ENCODE measurements around the gene P2RY8.
"Not testable (repeated sequence)": the region's sequence is repeated elsewhere in the genome, so short reads cannot be mapped to it uniquely, and the experiment has no call there.

The P2RY8 gene

DNA sequence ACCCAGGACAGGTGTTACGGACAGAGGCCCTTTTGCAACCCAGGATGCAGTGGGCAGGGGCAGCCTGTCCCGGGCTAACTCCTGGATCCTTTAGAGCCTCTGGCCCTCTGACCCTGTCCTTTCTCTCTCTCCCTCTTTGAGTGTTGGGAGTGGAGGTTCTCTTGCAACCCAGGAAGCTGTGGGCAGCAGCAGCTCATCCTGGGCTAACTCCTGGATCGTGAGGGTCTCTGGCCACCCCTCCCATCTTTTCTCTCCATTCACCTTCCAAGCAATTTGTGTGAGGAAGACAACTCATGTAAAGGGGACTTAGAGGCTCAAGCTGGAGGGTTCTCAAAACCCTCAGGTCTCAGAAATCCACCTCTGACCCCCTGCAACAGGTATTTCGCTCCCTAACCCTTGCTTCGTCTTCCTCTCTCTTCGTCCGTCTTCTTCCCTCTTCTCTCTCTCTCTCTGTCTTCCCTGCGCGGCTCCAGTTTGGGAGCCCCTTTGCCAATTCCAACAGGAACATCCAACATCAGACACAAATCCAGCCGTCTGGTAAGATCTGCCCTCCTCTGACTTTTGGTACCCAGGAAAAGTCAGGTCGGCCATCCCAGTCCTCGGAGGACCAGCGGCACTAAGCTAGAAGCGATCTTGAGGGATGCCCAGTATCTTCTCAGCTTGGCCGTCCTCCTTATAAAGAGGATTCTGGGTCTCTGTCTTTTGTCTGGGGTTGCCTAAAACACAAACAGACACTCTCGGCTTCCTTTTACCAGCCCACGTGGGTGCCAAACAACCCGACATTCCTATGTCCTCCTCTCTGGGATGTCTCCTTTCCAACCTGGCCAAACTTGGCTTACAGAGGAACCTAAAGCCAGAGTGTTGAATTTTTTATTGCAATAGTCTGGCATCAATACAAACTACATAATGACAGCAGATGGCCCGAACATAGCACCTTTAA, 92.2 kb downstream of the P2RY8 start:
- no peak for DNase-seq (ENCODE audit: low read depth in 3 of 3)

GRCh38 chrX:1443496-1444075, 93.4 kb downstream of the P2RY8 start:
- DNase-seq (ENCODE audit: low read depth in 3 of 3), result no peak

DNA sequence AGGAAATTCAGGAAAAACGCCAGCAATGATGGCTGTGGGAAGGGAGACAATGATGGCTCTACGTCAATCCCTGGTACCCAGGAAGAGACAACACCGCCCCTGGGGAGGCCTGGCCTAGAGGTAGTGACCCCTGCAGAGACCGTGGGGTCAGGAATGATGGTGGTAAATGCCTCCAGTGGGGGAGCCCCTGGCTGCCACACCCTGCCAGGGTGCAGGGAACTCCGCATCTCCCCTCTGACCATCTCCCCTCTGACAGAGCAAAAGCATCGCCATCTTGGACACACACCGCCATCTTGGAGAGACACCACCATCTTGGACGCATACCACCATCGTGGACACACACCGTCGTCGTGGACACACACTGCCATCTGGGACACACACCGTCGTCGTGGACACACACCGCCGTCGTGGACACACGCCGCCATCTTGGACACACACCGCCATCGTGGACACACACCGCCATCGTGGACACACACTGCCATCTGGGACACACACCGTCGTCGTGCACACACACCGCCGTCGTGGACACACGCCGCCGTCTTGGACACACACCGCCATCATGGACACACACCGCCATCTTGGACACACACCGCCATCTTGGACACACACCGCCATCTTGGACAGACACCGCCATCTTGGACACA, 94.1 kb downstream of the P2RY8 start:
- DNase-seq (ENCODE audit: low read depth in 3 of 3), result no peak

DNA sequence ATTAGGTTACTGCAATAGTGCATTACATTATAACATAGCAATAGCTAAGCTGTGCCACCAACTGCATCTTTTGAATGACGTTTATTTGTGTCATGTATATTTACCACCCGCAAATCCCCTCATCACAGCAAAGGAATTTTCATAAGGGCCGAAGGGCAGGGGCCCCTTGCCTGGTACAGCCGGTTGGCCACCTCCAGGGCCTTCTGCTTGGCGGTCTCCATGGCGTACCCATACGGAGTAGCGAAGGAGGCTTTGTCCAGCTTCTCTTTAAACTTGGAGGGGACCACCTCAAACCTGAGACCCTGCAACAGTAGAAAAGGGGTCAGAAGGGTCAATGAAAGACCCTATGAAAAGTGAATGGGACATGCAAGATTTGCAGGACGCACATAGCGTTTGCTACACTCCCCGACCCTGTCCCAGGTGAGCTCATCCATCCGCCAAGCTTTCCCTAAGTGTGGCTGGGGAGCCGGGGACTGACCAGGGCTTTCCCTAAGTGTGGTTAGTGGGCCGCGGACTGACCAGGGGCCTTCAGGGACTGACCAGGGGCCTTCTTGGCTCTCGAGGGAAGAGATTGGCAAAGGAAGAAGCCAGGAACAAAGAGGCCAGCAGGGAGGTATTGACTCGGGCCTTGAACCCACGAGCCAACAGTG, 94.8 kb downstream of the P2RY8 start:
- no peak for DNase-seq (ENCODE audit: low read depth in 3 of 3)

DNA sequence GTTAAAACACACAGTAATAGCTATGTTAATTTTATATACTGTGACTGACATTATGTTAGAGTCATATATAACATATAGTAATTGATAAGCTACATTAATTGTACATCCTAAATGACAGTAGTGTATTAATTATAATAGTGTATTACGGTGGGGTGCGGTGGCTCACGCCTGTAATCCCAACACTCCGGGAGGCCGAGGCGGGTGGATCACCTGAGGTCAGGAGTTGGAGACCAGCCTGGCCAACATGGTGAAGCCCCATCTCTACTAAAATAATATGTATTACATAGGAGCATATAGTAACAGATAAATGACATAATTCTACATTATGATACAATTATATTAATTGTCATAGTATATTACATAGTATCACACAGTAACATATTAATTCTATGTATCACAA, 96.5 kb downstream of the P2RY8 start:
- no peak for DNase-seq (ENCODE audit: low read depth in 3 of 3)

DNA sequence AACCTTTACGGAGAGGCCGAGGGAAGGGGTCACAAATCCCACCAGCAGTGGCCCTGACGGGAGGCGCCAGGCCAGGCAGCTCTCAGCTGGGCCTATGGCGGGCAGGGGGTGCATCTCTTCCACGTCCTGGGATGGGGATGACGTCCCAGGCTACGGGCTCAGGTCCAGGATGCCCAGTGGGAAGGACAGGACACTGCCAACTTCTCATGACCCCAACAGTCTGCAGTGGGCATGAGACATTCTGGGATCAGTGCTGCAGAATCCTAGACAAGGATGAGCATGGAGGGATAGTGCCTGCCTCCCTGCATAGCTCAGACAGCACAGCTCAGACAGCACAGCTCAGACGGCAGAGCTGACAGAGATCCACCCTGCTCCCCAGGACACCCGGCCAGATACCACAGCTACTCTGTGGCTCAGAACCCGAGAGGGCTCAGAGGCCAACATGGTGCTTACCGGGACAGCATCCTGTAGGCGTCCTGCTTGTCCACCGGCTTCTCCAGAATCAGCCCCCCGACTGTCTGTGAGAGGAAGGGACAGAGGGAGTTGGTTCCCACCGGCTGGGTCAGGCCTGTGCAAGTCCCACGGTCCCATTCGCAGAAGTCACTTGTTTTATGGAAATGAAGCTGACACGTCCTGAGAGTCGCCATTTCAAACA, 101.6 kb downstream of the P2RY8 start:
- DNase-seq (ENCODE audit: low read depth in 3 of 3), result no peak

GRCh38 chrX:1434871-1435240, 102.1 kb downstream of the P2RY8 start:
- no peak for DNase-seq (ENCODE audit: low read depth in 3 of 3)

GRCh38 chrX:1433646-1434357, 103.2 kb downstream of the P2RY8 start:
- DNase-seq (ENCODE audit: low read depth in 3 of 3), result no peak

- DNase-seq (ENCODE audit: low read depth in 3 of 3), result no peak
These were observed 106.5 kb downstream of the P2RY8 start for GRCh38 chrX:1430451-1430850.

- no peak for DNase-seq (ENCODE audit: low read depth in 3 of 3)
These were observed 109.2 kb downstream of the P2RY8 start for GRCh38 chrX:1427756-1428155.

GRCh38 chrX:1426321-1426720, 110.7 kb downstream of the P2RY8 start:
- not testable (repeated sequence) for DNase-seq (ENCODE audit: low read depth in 3 of 3)

DNA sequence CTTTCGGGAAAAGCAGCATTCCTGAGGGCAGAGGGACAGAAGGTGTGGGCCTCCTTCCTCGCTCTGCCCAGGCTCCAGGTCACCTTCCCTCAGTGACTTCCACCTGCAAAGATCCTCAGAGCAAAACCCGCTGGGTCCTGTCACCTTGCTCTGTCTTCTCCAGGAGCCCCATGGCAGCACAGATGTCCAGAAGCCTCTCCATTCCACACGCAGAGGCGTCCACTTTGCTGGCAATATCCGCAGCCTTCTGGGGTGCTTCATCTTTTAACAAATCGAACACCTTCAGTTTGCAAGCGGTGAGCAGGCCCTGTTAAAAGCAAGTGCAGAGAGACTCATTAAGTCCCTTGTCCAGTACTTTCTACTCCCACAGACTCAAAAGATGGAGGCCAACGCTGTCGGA, 111.6 kb downstream of the P2RY8 start:
- no peak for DNase-seq (ENCODE audit: low read depth in 3 of 3)

DNA sequence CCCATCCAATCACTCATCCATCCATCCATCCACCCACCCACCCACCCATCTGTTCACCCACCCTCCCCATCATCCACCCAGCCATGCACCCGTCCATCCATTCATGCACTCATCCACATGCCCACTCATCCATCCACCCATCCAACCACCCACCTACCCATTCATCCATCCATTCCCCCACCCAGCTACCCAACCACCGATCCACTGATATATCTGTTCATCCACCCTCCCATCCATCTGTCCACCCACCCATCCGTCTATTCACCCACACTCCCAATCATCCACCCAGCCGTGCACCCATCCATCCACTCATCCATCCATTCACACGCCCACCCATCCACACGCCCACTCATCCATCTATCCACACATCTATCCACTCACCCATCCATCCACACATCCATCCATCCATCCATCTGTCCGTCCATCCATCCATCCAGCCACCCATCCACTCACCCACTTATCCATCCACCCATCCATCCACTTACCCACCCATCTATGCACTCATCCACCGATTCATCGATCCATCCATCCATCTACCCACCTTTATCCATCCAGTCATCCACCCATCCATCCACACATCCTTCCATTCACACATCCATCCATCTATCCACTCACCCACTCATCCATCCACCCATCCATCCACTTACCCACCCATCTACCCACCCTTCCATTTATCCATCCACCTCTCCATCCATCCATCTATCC, 112.7 kb downstream of the P2RY8 start:
- DNase-seq (ENCODE audit: low read depth in 3 of 3), result no peak

DNA sequence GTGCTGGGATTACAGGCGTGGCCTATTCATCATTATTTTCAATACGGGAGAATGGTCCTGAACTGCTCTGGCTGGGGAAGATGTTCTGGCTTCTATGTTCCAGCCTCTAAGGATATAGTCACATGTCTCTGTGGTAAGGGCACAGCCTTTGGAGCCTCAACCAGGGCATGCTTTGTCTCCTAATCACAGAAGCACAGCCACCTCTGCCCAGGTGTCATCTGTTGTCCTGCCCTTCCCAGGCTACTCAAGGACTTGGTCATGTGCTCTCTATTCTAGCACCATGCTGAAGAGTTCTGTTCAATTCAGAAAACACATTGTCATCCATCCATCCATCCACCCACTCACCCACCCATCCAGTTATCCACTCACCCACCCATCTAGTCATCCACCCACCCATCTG, 113.8 kb downstream of the P2RY8 start:
- no peak for DNase-seq (ENCODE audit: low read depth in 3 of 3)

GRCh38 chrX:1422135-1422465, 114.9 kb downstream of the P2RY8 start:
- DNase-seq (ENCODE audit: low read depth in 3 of 3), result no peak

DNA sequence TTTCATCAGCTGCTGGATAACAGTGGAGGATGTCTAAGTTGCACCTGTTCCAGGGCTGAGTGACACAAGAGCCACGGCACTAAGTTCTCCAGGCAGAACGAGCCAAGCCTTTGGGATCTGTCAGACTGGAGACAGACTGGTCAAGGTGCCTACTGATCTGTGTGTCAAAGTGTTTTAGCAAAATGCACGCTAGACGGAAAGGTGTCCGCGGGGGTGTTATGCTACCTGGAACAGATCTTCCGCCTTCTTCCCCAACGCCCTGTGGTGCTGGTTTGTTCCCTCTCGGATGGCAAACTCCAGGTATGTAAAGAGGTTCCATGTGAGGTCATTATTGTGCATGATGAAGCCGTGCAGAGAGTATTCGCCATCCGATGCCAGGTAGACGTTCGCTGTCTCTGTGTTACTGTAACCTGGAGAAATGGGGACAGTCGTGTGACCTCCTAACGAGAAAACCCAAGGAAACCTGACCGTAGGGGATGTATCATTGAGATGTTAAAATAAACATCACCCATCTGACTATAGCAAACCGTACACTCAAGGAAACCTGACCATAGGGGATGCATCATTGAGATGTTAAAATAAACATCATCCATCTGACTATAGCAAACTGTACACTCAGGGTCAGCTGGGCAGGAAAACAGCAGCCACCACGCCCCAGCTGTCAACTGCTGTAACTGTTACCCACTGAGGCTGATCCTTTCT, 115.4 kb downstream of the P2RY8 start:
- DNase-seq (ENCODE audit: low read depth in 3 of 3), result no peak

DNA sequence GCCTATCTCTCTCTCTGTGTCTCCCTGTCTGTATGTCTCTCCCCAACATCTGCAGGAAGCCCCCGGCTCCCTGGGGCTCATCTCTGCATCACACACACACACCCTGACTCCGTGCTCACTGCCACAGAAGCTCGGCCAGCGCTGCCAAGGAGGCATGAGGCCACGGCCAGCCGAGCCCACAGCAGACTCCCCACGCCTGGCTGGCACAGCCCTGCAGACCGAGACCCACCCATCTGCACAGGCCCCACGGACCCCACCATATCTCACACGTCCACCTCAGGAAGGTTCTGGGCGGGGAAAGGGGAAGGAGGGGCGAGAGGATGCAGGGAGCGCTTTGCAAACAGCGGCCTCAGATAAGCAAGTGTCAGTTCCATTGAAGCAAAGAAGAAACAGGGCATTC, 116.6 kb downstream of the P2RY8 start:
- no peak for DNase-seq (ENCODE audit: low read depth in 3 of 3)

DNA sequence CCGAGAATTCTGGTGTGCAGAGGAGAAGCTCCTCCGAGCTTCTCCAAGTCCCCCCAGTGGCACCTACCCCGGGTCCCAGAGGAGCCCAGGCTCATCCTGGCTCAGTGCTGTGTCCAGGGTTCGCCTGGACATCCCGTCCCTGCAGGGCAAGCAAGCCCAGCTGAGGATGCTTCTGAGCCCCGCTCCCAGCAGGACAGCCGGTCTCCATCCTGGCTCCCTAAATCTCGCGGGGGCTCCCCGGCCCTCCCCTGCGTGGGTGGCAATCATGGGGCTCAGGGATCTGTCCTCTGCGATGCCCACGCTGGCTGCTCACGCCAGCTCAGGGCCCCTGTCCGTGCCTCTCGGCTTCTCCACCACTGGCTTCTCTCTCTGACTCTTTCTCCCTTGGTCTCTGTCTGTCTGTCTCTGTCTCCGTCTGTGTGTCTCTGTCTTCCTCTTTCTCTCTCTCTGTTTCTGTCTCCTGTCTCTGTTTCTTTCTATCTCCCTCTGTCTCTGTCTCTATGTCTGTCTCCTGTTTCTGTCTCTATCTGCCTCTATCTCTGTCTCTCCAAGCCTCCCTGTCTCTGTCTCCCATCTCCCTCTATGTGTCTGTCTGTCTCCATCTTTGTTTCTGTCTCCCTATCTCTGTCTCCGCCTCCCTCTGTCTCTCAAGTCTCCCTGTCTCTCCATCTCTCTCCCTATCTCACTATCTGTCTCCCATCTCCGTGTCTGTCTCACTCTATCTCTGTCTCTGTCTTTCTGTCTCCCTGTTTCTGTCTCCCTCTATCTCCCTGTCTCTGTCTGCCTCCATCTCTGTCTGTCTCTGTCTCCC, 117.2 kb downstream of the P2RY8 start:
- no peak for DNase-seq (ENCODE audit: low read depth in 3 of 3)

DNA sequence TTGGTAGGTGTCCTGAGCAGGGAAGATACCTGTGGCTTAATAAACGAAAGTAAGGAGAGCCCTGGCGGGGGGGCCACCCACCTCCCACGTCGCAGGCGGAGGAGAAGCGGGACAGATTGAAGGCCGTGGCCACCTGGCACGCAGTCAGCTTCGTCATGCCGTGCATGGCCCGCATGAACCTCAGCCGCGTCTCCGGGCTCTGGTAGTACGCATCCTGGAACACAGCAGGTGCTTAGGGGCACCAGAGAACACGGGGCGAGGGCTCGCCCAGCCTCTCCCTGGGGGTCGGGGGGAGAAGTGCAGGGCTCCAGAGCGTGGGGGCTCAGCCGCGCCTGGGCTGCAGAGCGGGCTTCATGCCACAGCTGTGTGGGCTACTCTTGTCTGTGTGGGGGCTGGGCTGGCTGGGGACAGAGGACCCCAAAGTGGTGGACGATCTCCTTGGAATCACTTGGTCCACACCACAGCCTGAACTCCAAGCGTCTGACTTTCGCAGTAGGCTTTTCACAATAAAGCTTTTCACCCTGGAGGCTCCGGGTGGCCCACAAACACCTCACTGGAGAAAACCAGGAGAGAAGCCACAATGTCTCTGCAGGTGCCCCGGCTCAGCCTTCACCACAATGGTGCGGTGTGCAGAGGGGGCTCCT, 118.0 kb downstream of the P2RY8 start:
- no peak for DNase-seq (ENCODE audit: low read depth in 3 of 3)

All from stimulated activated CD4-positive, alpha-beta T cell treated with anti-CD3 and anti-CD28 coated beads, TNF-alpha, amount 100 ng/mL, for 4 hours (primary cell).